HG02885 (cell line): ENCODE measurements around the gene CMTM6.
"Not testable (repeated sequence)": the region's sequence is repeated elsewhere in the genome, so short reads cannot be mapped to it uniquely, and the experiment has no call there.

Experiments used
- ATAC-seq: cut with Tn5 transposase; IDR thresholded peaks from one replicate; pipeline ENCODE4 v1.9.1; 2021; ENCODE audit warnings: mild to moderate bottlenecking; ENCODE audit not compliant: unreplicated experiment, poor library complexity

Gene CMTM6

GRCh38 chr3:32500880-32501782 is 1.5 kb downstream of the CMTM6 start:
- no peak for ATAC-seq

GRCh38 chr3:32500231-32500630 is 2.4 kb downstream of the CMTM6 start:
- ATAC-seq = no peak

GRCh38 chr3:32499585-32499984 is 3.1 kb downstream of the CMTM6 start:
- ATAC-seq = no peak

- no peak for ATAC-seq
Observed at GRCh38 chr3:32498992-32499391, 3.7 kb downstream of the CMTM6 start.

GRCh38 chr3:32498252-32498651 is 4.4 kb downstream of the CMTM6 start:
- no peak for ATAC-seq

- no peak for ATAC-seq
Observed at GRCh38 chr3:32495609-32496008, 7.0 kb downstream of the CMTM6 start.

- no peak for ATAC-seq
Observed at GRCh38 chr3:32495085-32495484, 7.6 kb downstream of the CMTM6 start.

GRCh38 chr3:32493437-32494414 is 8.9 kb downstream of the CMTM6 start:
- peak; percentile 81 for ATAC-seq

GRCh38 chr3:32492684-32493436 is 9.8 kb downstream of the CMTM6 start:
- ATAC-seq = no peak

GRCh38 chr3:32488474-32489008 is 14.1 kb downstream of the CMTM6 start:
- no peak for ATAC-seq

GRCh38 chr3:32487781-32488473 is 14.7 kb downstream of the CMTM6 start:
- no peak for ATAC-seq

- peak; percentile 59 for ATAC-seq
Observed at GRCh38 chr3:32484436-32484835, 18.2 kb downstream of the CMTM6 start.

- ATAC-seq = no peak
Observed at GRCh38 chr3:32483772-32484171, 18.9 kb downstream of the CMTM6 start.

- no peak for ATAC-seq
Observed at GRCh38 chr3:32482693-32483092, 20.0 kb downstream of the CMTM6 start.

GRCh38 chr3:32481791-32482631 is 20.6 kb downstream of the CMTM6 start:
- no peak for ATAC-seq

GRCh38 chr3:32480604-32481003 is 22.0 kb downstream of the CMTM6 start:
- ATAC-seq = no peak

- no peak for ATAC-seq
Observed at GRCh38 chr3:32474201-32474600, 28.5 kb downstream of the CMTM6 start.

GRCh38 chr3:32472151-32472550 is 30.5 kb downstream of the CMTM6 start:
- ATAC-seq = not testable (repeated sequence)

GRCh38 chr3:32471246-32471645 is 31.4 kb downstream of the CMTM6 start:
- ATAC-seq = no peak
